ENCODE data around the gene DOCK4.

The DOCK4 gene

GRCh38 chr7:111883241-111883640 is 323.0 kb downstream of the DOCK4 start:
- ChIA-PET CTCF (no interaction called here), POLR2A (no interaction called here)
- DNase-seq (ENCODE audit: extremely low spot score), result no peak
- TF ChIP-seq CTBP1 (IDR thresholded peaks at IDR 0.05; ENCODE audit: borderline replicate concordance), result no peak
- no peak for TF ChIP-seq BHLHE40 (IDR thresholded peaks at IDR 0.05; ENCODE audit: borderline replicate concordance)
- TF ChIP-seq FOXK2 (IDR thresholded peaks at IDR 0.05), result no peak
- TF ChIP-seq HDGF (IDR thresholded peaks at IDR 0.05; ENCODE audit: borderline replicate concordance), result no peak
- no peak for TF ChIP-seq NFRKB (IDR thresholded peaks at IDR 0.05)
- TF ChIP-seq, protein P1, sequence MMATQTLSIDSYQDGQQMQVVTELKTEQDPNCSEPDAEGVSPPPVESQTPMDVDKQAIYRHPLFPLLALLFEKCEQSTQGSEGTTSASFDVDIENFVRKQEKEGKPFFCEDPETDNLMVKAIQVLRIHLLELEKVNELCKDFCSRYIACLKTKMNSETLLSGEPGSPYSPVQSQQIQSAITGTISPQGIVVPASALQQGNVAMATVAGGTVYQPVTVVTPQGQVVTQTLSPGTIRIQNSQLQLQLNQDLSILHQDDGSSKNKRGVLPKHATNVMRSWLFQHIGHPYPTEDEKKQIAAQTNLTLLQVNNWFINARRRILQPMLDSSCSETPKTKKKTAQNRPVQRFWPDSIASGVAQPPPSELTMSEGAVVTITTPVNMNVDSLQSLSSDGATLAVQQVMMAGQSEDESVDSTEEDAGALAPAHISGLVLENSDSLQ (IDR thresholded peaks at IDR 0.05), result no peak
- no peak for TF ChIP-seq ZNF384 (IDR thresholded peaks at IDR 0.05)
- TF ChIP-seq ELF4 (IDR thresholded peaks at IDR 0.05), result no peak
- TF ChIP-seq TARDBP (IDR thresholded peaks at IDR 0.05), result no peak
- no peak for TF ChIP-seq SP1 (IDR thresholded peaks at IDR 0.05)
- no peak for TF ChIP-seq LEF1 (IDR thresholded peaks at IDR 0.05; ENCODE audit: borderline replicate concordance)

GRCh38 chr7:111878785-111879184 is 327.4 kb downstream of the DOCK4 start:
- CTCF ChIA-PET, result no interaction called here
- DNase-seq (ENCODE audit: extremely low spot score), result no peak

DNA sequence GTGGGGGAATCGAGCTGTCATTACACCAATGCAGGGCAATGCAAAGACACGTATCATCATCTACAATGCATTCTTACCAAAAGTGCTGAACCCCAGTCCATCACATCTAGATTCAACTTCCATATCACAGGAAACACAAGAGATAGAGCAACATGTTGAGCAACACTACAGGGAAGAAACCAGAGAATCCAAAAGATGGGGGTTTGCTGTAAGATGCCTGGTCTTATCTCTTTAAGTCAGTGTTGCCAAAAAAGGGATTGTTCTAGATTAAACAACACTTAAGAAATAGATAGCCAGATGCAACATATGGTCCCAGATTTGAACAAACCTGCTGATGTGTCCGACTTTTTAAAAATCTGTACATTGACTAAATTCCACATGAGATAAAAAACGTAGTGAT is 328.3 kb downstream of the DOCK4 start:
- no peak for DNase-seq (ENCODE audit: extremely low spot score)
- ChIA-PET CTCF (no interaction called here), POLR2A (no interaction called here)
- TF ChIP-seq FOXM1 (IDR thresholded peaks at IDR 0.05; ENCODE audit: borderline replicate concordance) (no peak), TARDBP (IDR thresholded peaks at IDR 0.05) (no peak), ZNF384 (IDR thresholded peaks at IDR 0.05) (no peak), FOXK2 (IDR thresholded peaks at IDR 0.05) (no peak), SUZ12 (IDR thresholded peaks at IDR 0.05) (no peak), LEF1 (IDR thresholded peaks at IDR 0.05; ENCODE audit: borderline replicate concordance) (no peak)
- TF ChIP-seq, protein P1 (IDR thresholded peaks at IDR 0.05), result no peak

More at GRCh38 chr7:111878785-111879184, 327.4 kb downstream of the DOCK4 start:
- TF ChIP-seq ARNT (IDR thresholded peaks at IDR 0.05), result no peak
- no peak for TF ChIP-seq SP1 (IDR thresholded peaks at IDR 0.05)
- TF ChIP-seq FOXK2 (IDR thresholded peaks at IDR 0.05), result no peak
- no peak for TF ChIP-seq CTBP1 (IDR thresholded peaks at IDR 0.05; ENCODE audit: borderline replicate concordance)
- no peak for TF ChIP-seq NFRKB (IDR thresholded peaks at IDR 0.05)
- no peak for TF ChIP-seq FOXM1 (IDR thresholded peaks at IDR 0.05; ENCODE audit: borderline replicate concordance)
- TF ChIP-seq LEF1 (IDR thresholded peaks at IDR 0.05; ENCODE audit: borderline replicate concordance), result no peak
- TF ChIP-seq BHLHE40 (IDR thresholded peaks at IDR 0.05; ENCODE audit: borderline replicate concordance), result no peak
- TF ChIP-seq, protein P1 (IDR thresholded peaks at IDR 0.05), result no peak
- TF ChIP-seq L3MBTL2 (conservative IDR thresholded peaks at IDR 0.05), result no peak
- no peak for TF ChIP-seq HDGF (IDR thresholded peaks at IDR 0.05; ENCODE audit: borderline replicate concordance)
- TF ChIP-seq FOXA1 (IDR thresholded peaks at IDR 0.05), result no peak
- TF ChIP-seq ZNF384 (IDR thresholded peaks at IDR 0.05), result no peak
- TF ChIP-seq TARDBP (IDR thresholded peaks at IDR 0.05), result no peak
- no peak for TF ChIP-seq SUZ12 (IDR thresholded peaks at IDR 0.05)
- POLR2A ChIA-PET, result no interaction called here

- DNase-seq (ENCODE audit: extremely low spot score), result no peak
- TF ChIP-seq NFRKB (IDR thresholded peaks at IDR 0.05), result no peak
- no peak for TF ChIP-seq ELF4 (IDR thresholded peaks at IDR 0.05)
- TF ChIP-seq SP1 (IDR thresholded peaks at IDR 0.05), result no peak
- POLR2A ChIA-PET, result no interaction called here
- CTCF ChIA-PET, result no interaction called here
Measured at GRCh38 chr7:111873963-111874690, 332.1 kb downstream of the DOCK4 start.

GRCh38 chr7:111873326-111873646 is 332.9 kb downstream of the DOCK4 start:
- CTCF ChIA-PET, result no interaction called here
- POLR2A ChIA-PET, result no interaction called here
- no peak for DNase-seq (ENCODE audit: extremely low spot score)
- TF ChIP-seq LEF1 (IDR thresholded peaks at IDR 0.05; ENCODE audit: borderline replicate concordance) (no peak), NFRKB (IDR thresholded peaks at IDR 0.05) (no peak), FOXK2 (IDR thresholded peaks at IDR 0.05) (no peak), TARDBP (IDR thresholded peaks at IDR 0.05) (no peak), ARNT (IDR thresholded peaks at IDR 0.05) (no peak), BHLHE40 (IDR thresholded peaks at IDR 0.05; ENCODE audit: borderline replicate concordance) (no peak), SUZ12 (IDR thresholded peaks at IDR 0.05) (no peak)
- TF ChIP-seq, protein P1 (IDR thresholded peaks at IDR 0.05), result no peak

DNA sequence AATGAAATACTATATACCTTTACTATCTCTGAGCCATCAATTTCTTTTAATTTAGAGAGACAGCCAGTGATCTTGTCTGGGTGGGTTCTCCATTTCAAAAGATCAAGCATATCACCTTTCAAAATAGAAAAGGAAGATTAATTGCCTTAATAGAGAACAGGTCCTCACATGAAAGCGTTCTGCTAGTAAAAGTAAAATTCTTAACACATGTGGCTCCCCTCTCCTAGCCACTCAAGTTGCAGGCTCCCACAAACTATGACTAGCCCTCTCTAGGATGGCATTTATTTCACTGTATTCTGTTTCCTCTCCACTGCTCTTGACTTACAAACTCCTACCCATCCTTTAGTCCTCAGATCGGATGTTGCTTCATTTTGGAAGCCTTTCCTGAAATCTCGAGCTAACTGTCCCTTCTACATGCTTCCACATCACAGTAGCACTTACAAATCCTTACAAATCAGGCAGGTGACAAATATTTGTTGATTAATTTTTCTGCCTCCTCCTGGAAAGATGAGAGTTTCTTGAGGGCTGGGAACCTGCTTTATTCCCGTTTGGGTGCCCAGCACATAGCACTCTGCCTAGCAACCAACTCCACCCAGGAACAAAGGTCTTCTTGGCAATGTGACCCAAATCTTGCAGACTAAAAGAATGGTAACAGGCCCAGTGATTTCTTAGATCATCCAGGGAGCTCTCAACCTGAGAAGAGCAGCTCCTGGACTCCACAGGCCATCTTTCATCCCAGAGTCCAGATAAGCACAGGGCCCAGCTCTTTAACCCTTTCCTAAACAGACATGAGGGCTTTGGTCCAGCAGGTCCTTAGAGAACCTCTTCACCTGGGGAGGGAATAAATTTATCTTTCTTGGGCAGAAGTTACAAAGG is 333.5 kb downstream of the DOCK4 start:
- ChIA-PET POLR2A (no interaction called here), CTCF (no interaction called here)
- TF ChIP-seq SP1 (IDR thresholded peaks at IDR 0.05), result no peak
- TF ChIP-seq ZNF384 (IDR thresholded peaks at IDR 0.05), result no peak
- no peak for TF ChIP-seq TARDBP (IDR thresholded peaks at IDR 0.05)
- TF ChIP-seq LEF1 (IDR thresholded peaks at IDR 0.05; ENCODE audit: borderline replicate concordance), result no peak
- TF ChIP-seq FOXA1 (IDR thresholded peaks at IDR 0.05), result no peak
- no peak for DNase-seq (ENCODE audit: extremely low spot score)
